Measurements from ENCODE around the gene KIF25.

Gene KIF25

GRCh38 chr6:168020242-168020641, 22.8 kb downstream of the KIF25 start:
- no peak for DNase-seq

- no peak for DNase-seq
Observed at GRCh38 chr6:168021581-168021980, 24.1 kb downstream of the KIF25 start.

GRCh38 chr6:168022488-168023321, 25.2 kb downstream of the KIF25 start:
- no peak for DNase-seq

GRCh38 chr6:168024951-168025510, 27.6 kb downstream of the KIF25 start:
- DNase-seq: no peak

DNA sequence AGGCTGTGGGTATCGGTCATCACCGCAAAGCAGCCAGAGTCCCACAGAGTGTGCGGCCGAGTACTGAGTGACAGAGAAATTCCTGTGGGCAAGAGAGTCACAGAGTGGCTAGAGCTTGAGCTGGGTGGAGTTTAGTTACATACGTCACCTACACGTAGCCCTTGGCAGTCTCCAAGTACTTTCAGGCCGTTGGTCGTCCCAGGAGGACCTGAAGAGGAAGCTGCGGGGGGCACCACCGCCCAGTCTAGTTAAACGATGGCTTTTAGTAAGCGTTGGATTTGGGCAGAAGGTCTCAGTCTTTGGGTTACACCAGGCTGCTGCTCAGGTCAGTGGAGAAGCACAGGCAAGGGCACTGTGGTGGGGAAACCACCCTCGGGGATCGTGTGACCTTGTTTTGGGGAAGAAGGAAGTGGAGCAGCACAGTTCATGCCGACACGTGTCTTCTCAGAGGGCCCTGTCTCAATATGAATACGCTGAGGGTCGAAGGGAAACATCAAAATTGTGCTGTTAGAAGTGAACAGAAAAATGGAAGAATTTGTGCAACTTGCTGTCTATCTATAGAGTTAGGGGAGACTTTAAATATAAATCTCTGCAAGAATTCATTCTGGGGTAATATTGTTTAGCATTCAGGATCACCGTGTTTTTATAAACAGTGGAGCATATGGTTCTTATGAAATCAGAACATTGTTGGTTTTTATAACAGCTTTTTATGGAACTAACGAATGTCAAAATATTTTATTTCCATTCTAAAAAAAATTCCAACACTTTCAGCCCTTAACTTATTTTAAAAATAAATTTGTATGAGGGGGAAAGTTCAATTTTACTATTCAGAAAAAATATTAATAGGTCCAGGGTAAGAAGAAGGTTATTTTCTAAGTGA, 28.6 kb downstream of the KIF25 start:
- no peak for DNase-seq

GRCh38 chr6:168026925-168027324, 29.5 kb downstream of the KIF25 start:
- DNase-seq: no peak

DNA sequence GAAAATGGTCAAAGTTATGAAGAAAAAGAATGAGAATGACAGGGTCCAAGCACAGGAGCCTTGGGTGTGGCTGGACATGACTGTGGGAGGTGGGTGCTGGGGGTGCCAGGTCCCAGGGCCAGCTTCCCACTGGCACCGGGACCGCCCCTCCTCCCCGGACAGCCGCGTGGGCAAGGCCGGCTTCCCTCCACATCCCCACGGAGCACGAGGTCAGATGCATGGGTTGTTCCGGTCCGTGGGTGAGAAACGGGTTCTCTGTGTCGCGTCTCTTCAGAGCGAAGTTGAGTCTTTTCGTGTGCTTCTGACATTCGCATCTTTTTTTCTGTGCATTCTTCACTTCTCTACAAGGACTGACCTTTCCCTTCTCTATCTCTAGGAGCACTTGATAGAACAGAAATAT, 30.1 kb downstream of the KIF25 start:
- no peak for DNase-seq

DNA sequence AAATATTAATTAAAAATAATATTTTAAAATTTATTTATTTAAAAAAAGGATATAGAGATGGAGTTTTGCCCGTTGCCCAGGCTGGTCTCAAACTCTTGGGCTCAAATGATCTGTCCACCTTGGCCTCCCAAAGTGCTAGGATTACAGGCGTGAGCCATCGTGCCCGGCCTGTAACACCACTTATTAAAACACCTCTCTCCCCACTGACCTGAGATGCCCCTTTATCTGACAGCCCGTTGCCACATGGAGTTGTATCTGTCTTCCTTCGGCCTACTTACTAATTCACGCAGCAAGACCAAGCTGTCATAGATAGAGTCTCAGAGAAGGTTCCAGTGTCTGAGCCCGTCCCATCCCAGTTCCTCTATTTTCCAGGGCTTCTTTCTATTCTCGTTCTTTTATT, 30.7 kb downstream of the KIF25 start:
- DNase-seq: no peak

DNA sequence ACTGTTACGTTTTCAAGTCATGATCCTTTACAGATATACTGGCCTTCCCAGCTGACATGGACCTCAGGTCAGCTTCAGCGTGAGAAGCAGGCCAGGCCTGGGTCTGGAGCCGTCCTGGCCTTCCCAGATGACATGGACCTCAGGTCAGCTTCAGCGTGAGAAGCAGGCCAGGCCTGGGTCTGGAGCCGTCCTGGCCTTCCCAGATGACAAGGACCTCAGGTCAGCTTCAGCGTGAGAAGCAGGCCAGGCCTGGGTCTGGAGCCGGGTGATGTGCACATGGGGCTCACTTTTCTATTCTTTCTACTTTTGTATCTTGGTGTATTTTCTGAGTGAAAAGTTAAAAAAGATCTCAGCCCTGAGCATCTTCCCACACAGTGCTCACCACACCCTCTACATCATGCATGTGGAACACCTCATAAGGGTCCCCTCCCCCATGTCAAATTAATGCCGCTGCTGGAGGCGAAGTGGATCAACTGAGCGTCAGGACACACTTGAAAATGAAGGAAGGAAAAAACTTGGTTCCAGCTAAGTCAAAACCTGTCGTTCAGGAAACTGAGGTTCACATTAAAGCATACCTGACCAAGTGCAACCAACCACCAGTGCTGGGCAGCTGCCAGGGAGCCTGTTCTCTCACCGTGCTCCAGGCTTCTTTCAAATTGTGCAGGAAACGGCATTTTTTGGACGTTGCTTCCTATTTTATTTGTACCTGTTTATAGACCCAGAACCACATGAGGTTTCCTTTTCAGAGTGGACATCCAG, 32.2 kb downstream of the KIF25 start:
- no peak for DNase-seq

DNA sequence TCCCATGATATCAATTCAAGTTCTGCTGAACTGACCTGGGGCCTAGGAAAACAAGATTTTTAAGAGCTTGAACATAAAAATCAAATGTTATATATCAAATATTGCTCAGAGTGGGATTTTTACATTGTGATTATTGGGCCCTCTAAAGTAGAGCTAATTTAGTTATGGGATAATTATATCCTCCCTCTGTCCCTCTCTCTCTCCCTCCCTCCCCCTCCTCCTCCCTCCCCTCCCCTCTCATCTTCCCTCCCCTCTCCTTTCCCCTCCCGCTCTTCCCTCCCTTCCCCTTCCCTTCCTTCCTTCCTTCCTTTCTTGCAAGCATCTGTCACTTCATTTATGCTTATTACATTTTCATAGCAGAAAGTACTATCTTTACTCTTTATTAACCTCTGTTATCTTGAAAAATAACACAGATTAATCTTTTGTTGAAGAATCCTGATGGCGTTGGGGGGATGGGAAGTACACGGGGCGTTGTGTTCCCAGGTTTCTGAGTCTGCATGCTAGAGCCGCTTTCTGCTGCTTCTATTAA, 32.8 kb downstream of the KIF25 start:
- no peak for DNase-seq

GRCh38 chr6:168030908-168031307, 33.4 kb downstream of the KIF25 start:
- no peak for DNase-seq

DNA sequence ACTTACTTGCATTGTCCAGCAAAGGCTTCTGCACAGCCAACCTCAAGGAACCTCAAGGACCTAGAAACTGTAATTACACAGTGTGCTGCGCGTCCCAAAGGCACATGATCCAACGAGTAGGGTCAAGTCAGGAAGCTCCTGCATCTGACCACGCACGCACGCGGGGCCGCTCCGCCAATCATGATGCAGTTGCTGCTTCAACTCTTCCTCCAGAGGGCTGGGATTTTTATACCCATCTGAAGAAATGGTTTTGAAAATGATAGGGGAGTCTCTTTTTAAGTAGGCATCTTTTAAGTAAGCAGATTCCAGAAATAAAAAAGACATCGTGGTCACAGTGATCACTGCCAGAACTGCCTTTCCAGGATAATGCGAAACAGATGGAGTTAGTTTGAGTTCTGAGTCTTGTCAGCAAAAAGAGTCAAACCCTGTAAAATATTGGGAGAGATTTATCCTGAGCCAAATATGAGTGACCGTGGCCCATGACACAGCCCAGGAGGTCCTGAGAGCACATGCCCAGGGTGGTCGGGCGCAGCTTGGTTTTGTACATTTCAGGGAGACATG, 34.0 kb downstream of the KIF25 start:
- peak; percentile 87 for DNase-seq

DNA sequence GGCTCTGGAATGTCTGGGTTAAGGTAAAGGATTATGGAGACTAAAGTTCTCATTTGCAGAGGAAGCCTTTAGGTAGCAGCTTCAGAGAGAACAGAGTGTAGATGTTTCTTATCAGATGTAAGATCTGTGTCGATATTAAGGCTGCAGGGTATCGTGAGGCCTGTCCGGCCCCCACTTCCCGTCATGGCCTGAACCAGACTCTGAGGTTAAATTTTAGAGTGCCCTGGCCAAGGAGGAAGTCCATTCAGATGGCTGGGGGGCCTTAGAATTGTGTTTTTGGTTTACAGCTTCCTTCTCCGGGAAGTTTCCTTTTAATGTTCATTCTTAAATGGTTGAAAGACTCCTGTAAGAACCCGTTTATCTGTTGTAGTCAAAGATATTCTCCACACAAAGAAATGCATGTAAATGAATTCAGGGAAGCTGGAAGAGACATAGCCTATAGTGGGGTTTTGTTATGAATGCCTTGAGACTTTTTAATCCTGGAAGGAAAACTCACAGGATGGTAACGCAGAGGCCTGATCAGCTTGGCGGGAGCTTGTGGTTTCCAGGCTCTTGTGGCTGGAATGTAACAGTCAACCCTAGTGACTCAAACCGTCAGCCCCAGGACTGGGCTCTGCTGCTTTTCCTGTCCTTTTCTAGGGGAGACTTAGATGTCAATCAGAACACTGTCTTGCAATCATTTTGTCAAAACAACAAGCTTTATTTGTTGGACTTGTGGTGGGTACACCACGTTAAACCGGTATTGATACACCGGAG, 34.7 kb downstream of the KIF25 start:
- peak; percentile 66 for DNase-seq

DNA sequence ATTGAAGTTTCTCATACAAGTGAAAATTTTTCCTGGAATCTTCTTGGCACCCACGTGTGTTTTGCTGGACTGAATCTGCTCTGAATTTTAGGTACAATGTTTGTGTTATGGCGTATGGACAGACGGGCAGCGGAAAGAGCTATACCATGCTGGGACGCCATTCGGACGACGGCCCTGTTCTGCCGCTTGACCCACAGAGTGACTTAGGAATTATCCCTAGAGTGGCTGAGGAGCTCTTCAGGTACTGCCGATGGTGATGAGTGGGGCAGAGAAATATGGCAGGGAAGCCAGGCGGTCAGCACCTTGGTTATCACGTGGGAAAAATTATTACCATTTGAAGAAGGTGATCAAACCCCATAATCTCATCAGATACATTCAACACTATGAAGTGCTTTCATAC, 36.3 kb downstream of the KIF25 start:
- DNase-seq: no peak

DNA sequence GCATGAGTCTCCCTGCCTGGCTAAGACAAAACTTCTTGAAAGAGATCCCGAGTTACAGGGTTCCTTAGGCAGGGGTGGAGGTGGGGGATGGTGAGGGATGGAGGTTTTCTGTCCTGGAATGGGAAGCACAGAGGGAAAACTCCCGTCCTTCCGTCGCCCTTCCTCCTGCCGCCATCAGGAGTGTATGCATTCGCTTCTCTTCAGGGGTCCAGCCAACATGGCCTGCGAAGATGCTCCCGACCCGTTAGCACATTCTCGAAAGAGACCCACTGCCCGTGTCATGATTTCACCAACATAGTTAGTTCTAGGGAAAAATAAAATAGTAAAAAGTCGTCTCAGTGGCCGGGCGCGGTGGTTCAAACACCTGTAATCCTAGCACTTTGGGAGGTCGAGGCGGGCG, 37.1 kb downstream of the KIF25 start:
- no peak for DNase-seq

DNA sequence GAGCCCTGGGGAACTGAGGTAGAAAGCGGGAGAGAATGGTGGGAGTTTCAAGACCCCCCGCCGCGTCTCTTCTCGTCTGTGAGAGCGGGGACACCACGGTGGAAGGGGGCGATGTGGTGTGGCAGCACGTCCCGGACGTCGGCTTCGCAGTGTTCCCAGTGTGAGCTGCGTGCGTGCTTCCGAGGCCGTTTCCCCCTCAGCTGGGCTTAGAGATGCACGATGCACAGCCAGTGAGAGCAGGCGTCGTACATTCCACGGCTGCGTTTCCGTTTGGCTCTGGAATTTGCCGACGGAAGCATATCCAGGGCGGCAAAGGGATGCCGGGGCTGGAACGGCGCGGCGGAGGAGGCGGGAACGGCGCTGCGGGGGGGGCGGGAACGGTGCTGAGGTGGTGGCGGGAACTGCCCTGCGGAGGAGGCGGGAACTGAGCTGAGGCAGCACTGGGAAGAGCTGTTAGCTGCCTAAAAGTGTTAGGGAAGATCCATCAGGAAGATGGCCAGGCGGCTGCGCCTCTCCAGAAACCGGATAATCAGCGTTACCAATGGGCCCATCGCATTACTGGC, 37.7 kb downstream of the KIF25 start:
- DNase-seq: peak; percentile 82

GRCh38 chr6:168035661-168036545, 38.4 kb downstream of the KIF25 start:
- DNase-seq: no peak

DNA sequence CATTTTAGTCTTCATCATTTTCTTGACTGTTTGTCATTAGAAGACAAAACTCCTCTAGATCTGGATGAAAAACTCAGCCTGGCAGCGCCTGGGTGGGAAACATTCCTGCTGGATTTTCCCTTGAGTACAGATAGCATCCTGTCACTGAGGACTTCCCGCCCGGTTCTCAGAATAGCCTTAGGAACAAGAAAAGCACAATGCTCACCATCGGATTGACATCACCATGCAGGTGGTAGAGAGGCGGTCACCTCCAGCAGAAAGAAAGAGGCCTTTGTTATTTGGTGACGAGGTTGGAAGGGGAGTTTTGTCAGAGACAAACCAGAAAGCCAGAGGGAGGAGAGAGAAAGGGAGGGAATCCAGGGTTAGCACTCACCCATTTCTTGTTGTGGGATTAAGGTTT, 39.8 kb downstream of the KIF25 start:
- DNase-seq: no peak

- DNase-seq: no peak
Observed at GRCh38 chr6:168037856-168038255, 40.4 kb downstream of the KIF25 start.

- no peak for DNase-seq
Observed at GRCh38 chr6:168038576-168039140, 41.2 kb downstream of the KIF25 start.
